OCI-LY7 (cell line): Measurements from ENCODE around the gene ADCY7.

Experiments
- EZH2phosphoT487 ChIP-seq: fragments of 200-600 bp; sonication (generic); IDR thresholded peaks from 2 replicates; pipeline ENCODE4 v1.6.1; 2018; ENCODE audit warnings: low read depth, borderline replicate concordance, mild to moderate bottlenecking, mixed run types, antibody characterized with exemption, low read length, moderate library complexity, mixed read lengths
- TF ChIP-seq, protein P1 (sequence below): fragments of 200-600 bp; sonication (generic); conservative IDR thresholded peaks from 2 replicates; pipeline ENCODE4 v1.5.1; 2014; ENCODE audit warnings: mild to moderate bottlenecking, antibody characterized with exemption, low read length, moderate library complexity, mixed read lengths

DNA sequence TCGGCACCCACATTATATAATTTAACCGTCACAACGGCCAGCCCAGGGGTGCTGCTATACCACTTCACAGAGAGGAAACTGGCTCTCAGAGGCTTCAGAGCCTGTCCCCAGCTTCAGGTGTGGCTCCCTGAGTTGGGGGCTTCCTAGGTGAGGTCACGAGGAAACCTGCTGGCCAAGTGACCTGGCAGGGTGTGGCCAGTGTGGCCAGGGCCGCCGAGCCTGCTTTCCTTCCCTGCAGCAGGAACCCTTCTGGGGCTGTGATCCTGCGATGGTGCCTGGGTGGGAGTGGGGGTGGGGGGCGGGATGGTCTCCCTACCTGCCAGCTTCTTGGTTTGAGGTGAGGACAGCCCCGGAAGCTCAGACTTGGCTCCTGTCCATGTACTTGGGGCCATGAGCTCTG lies 39.9 kb downstream of the ADCY7 start:
- no peak for TF ChIP-seq EZH2phosphoT487
- TF ChIP-seq, protein P1, sequence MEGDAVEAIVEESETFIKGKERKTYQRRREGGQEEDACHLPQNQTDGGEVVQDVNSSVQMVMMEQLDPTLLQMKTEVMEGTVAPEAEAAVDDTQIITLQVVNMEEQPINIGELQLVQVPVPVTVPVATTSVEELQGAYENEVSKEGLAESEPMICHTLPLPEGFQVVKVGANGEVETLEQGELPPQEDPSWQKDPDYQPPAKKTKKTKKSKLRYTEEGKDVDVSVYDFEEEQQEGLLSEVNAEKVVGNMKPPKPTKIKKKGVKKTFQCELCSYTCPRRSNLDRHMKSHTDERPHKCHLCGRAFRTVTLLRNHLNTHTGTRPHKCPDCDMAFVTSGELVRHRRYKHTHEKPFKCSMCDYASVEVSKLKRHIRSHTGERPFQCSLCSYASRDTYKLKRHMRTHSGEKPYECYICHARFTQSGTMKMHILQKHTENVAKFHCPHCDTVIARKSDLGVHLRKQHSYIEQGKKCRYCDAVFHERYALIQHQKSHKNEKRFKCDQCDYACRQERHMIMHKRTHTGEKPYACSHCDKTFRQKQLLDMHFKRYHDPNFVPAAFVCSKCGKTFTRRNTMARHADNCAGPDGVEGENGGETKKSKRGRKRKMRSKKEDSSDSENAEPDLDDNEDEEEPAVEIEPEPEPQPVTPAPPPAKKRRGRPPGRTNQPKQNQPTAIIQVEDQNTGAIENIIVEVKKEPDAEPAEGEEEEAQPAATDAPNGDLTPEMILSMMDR = no peak
